Measurements from ENCODE around the gene GALNT16.

DNA sequence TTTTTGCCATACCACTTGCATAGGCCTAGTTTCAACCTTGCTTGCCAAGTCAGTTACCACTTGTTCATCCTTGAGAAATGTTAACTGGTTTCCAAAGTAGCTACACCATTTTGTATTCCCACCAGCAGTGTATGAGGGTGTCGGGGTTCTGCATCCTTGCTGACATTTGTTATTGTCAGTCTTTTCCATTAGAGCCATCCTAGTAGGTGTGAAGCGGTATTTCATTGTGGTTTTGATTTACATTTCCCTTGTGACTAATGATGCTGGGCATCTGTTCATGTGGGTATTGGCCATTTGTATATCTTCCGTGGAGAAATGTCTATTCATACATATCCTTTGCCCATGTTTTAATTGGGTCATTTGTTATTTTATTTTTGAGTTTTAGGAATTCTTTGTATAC, 27.6 kb upstream of the GALNT16 start:
- TF ChIP-seq, protein P1, sequence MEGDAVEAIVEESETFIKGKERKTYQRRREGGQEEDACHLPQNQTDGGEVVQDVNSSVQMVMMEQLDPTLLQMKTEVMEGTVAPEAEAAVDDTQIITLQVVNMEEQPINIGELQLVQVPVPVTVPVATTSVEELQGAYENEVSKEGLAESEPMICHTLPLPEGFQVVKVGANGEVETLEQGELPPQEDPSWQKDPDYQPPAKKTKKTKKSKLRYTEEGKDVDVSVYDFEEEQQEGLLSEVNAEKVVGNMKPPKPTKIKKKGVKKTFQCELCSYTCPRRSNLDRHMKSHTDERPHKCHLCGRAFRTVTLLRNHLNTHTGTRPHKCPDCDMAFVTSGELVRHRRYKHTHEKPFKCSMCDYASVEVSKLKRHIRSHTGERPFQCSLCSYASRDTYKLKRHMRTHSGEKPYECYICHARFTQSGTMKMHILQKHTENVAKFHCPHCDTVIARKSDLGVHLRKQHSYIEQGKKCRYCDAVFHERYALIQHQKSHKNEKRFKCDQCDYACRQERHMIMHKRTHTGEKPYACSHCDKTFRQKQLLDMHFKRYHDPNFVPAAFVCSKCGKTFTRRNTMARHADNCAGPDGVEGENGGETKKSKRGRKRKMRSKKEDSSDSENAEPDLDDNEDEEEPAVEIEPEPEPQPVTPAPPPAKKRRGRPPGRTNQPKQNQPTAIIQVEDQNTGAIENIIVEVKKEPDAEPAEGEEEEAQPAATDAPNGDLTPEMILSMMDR (IDR thresholded peaks at IDR 0.05; ENCODE audit: low read length), result no peak
- TF ChIP-seq EZH2phosphoT487 (IDR thresholded peaks at IDR 0.05; ENCODE audit: low read length), result no peak
- TF ChIP-seq EZH2 (optimal IDR thresholded peaks at IDR 0.05; ENCODE audit: low read depth, low read length), result no peak

Data from MM.1S (cell line).